Gastroesophageal sphincter (tissue), 3 donors: ENCODE measurements around the gene GLI3.

ENCODE experiments used
- EP300 ChIP-seq: sonication (generic); formaldehyde crosslinking; IDR thresholded peaks from one replicate; pipeline ENCODE4 v1.6.1; 2017; ENCODE audit warnings: antibody characterized with exemption, mild to moderate bottlenecking
- POLR2A ChIP-seq, 2 donors: fragments of 450-650 bp; IDR thresholded peaks; one replicate each; pipeline ENCODE4 v1.6.1; 2017; ENCODE audit warnings: antibody characterized with exemption in 2 of 2, mild to moderate bottlenecking in 2 of 2, moderate library complexity in 1 of 2
- POLR2AphosphoS5 ChIP-seq: sonication (generic); formaldehyde crosslinking; IDR thresholded peaks from one replicate; pipeline ENCODE4 v1.6.1; 2017; ENCODE audit warnings: antibody characterized with exemption
- TF ChIP-seq, protein P1 (sequence below), 4 experiments: fragments of 200-600 bp in 2 of 4; fragments of 450-650 bp in 2 of 4; sonication (generic) in 1 of 4; IDR thresholded peaks; one replicate each; pipeline ENCODE4 v1.5.1; 2017 to 2019; ENCODE audit warnings: antibody characterized with exemption in 4 of 4, mild to moderate bottlenecking in 2 of 4, moderate library complexity in 2 of 4

DNA sequence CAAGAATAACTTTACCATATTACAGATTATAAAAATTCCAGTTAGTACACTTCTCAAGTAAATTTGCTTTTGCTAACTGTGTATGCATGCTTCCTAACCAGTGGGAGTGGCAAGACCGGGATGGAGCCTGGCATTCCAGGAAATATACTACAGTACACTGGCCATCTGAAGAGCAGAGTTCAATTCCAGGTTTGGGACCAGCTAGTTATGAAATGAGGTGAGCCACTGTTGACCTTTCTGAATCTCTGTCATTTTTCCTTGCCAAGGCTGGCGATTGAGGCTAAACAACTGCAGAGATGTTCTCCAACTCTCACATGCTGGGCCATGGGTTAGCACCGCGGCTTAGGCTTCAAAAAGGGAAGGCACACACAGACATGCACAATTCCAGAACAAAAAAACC, 258.2 kb downstream of the GLI3 start:
- TF ChIP-seq, protein P1, sequence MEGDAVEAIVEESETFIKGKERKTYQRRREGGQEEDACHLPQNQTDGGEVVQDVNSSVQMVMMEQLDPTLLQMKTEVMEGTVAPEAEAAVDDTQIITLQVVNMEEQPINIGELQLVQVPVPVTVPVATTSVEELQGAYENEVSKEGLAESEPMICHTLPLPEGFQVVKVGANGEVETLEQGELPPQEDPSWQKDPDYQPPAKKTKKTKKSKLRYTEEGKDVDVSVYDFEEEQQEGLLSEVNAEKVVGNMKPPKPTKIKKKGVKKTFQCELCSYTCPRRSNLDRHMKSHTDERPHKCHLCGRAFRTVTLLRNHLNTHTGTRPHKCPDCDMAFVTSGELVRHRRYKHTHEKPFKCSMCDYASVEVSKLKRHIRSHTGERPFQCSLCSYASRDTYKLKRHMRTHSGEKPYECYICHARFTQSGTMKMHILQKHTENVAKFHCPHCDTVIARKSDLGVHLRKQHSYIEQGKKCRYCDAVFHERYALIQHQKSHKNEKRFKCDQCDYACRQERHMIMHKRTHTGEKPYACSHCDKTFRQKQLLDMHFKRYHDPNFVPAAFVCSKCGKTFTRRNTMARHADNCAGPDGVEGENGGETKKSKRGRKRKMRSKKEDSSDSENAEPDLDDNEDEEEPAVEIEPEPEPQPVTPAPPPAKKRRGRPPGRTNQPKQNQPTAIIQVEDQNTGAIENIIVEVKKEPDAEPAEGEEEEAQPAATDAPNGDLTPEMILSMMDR (IDR thresholded peaks at IDR 0.05) = no peak
- no peak for TF ChIP-seq POLR2A (IDR thresholded peaks at IDR 0.05)
- no peak for TF ChIP-seq EP300
- no peak for TF ChIP-seq POLR2AphosphoS5
